B cell (primary cell): ENCODE results near the gene PLCB4. TPM values are rescaled to one million over a fixed set of nuclear protein-coding genes. Genes with fewer than 3 reads are reported as not detected.

ENCODE experiments used
- ATAC-seq: fragments of 200-7000 bp; cut with Tn5 transposase; one replicate; pipeline ENCODE4 v1.10.0; 2021; ENCODE audit warnings: low read depth, mild to moderate bottlenecking, moderate number of reproducible peaks, moderate library complexity
- CTCF ChIA-PET: fragments of 350-600 bp; sonication (Branson Sonifier 250); formaldehyde crosslinking; loops from one replicate; lab custom pipeline; 2021; ENCODE audit warnings: antibody characterized with exemption, inconsistent platforms; lab: Charles Lee
- POLR2A ChIA-PET: fragments of 350-600 bp; sonication (Branson Sonifier 250); formaldehyde crosslinking; loops from one replicate; lab custom pipeline; 2021; ENCODE audit warnings: antibody characterized with exemption; lab: Charles Lee
- DNase-seq: peaks from one replicate; pipeline ENCODE4 v3.0.0; 2013
- H2AFZ ChIP-seq: 2 replicates; pipeline ENCODE4 v1.6.1; 2012; ENCODE audit warnings: mild to moderate bottlenecking, low read depth, low read length; ENCODE audit not compliant: insufficient read depth, poor library complexity, severe bottlenecking
- H3K27ac ChIP-seq, 2 donors: 1 replicate in 1 of 2; 2 replicates in 1 of 2; pipeline ENCODE4 v1.5.1; 2012 to 2013; ENCODE audit warnings: low read length in 2 of 2, mild to moderate bottlenecking in 2 of 2, moderate library complexity in 1 of 2
- H3K27me3 ChIP-seq, 4 experiments: fragments of 200-600 bp in 1 of 4; sonication (generic) in 1 of 4; replicated peaks in 1 of 4; 1 replicate in 2 of 4; 2 replicates in 2 of 4; pipeline versions ENCODE4 v1.6.1 to v1.7.0; 2013 to 2016; ENCODE audit warnings: low read length in 3 of 4, mild to moderate bottlenecking in 2 of 4, mixed read lengths in 1 of 4, moderate library complexity in 1 of 4; ENCODE audit not compliant: insufficient read depth in 4 of 4, control insufficient read depth in 3 of 4; ENCODE audit errors: control extremely low read depth in 1 of 4
- H3K36me3 ChIP-seq, 2 experiments: replicated peaks in 1 of 2; 1 replicate in 1 of 2; 2 replicates in 1 of 2; pipeline versions ENCODE4 v1.6.1 to v1.7.1; 2013; ENCODE audit warnings: low read length in 1 of 2; ENCODE audit not compliant: insufficient read depth in 2 of 2, control insufficient read depth in 1 of 2; ENCODE audit errors: control extremely low read depth in 1 of 2, extremely low read depth in 1 of 2
- H3K4me1 ChIP-seq, 2 donors: fragments of 200-600 bp in 1 of 2; sonication (generic) in 1 of 2; 1 replicate in 1 of 2; 2 replicates in 1 of 2; pipeline versions ENCODE4 v1.5.1 to v1.6.1; 2013 to 2017; ENCODE audit warnings: low read length in 2 of 2; ENCODE audit not compliant: control insufficient read depth in 2 of 2, insufficient read depth in 2 of 2
- H3K4me2 ChIP-seq: replicated peaks from 2 replicates; pipeline ENCODE3; 2012; ENCODE audit warnings: mild to moderate bottlenecking, low read depth, low read length; ENCODE audit not compliant: poor library complexity, severe bottlenecking
- H3K4me3 ChIP-seq, 5 experiments: fragments of 200-600 bp in 1 of 5; sonication (generic) in 1 of 5; 1 replicate in 3 of 5; 2 replicates in 2 of 5; pipeline versions ENCODE4 v1.5.1 to v1.7.0; 2011 to 2016; ENCODE audit warnings: low read length in 4 of 5, mild to moderate bottlenecking in 4 of 5, low read depth in 2 of 5, control low read depth in 1 of 5, moderate library complexity in 1 of 5; ENCODE audit not compliant: insufficient read depth in 1 of 5; ENCODE audit errors: control extremely low read depth in 1 of 5, extremely low read depth in 1 of 5
- H3K79me2 ChIP-seq: fragments of 200-600 bp; sonication (generic); one replicate; pipeline ENCODE4 v1.6.0; 2016; ENCODE audit warnings: low read length; ENCODE audit not compliant: control insufficient read depth, insufficient read depth
- H3K9ac ChIP-seq: fragments of 200-600 bp; sonication (generic); 2 replicates; pipeline ENCODE4 v1.6.1; 2017; ENCODE audit warnings: mild to moderate bottlenecking, low read length, moderate library complexity
- H3K9me3 ChIP-seq, 3 donors: one replicate each; pipeline versions ENCODE4 v1.6.1 to v1.7.1; 2013; ENCODE audit warnings: low read length in 2 of 3; ENCODE audit not compliant: control insufficient read depth in 2 of 3, insufficient read depth in 1 of 3; ENCODE audit errors: control extremely low read depth in 1 of 3
- H4K20me1 ChIP-seq: 2 replicates; pipeline ENCODE4 v1.6.0; 2012; ENCODE audit warnings: mild to moderate bottlenecking, low read length; ENCODE audit not compliant: insufficient read depth, control insufficient read depth, poor library complexity, severe bottlenecking
- H3K27ac Mint-ChIP-seq: one replicate; pipeline ENCODE4 v1.8.0; 2021; ENCODE audit warnings: mixed read lengths
- H3K27me3 Mint-ChIP-seq: one replicate; pipeline ENCODE4 v1.8.0; 2021; ENCODE audit warnings: mixed read lengths
- H3K4me1 Mint-ChIP-seq: one replicate; pipeline ENCODE4 v1.8.0; 2021; ENCODE audit warnings: mixed read lengths
- H3K4me3 Mint-ChIP-seq: one replicate; pipeline ENCODE4 v1.8.0; 2021; ENCODE audit warnings: mixed read lengths
- H3K9me3 Mint-ChIP-seq: one replicate; pipeline ENCODE4 v1.8.0; 2022; ENCODE audit warnings: mixed read lengths; ENCODE audit not compliant: insufficient read depth
- CTCF ChIP-seq: fragments of 200-600 bp; IDR thresholded peaks from one replicate; pipeline ENCODE4 v1.8.0; 2022; ENCODE audit warnings: antibody characterized with exemption, mild to moderate bottlenecking
- EZH2 ChIP-seq: IDR thresholded peaks from 2 replicates; pipeline ENCODE4 v1.6.1; 2012; ENCODE audit warnings: borderline replicate concordance, low read depth, mild to moderate bottlenecking, moderate library complexity, low read length; ENCODE audit not compliant: insufficient read depth, poor library complexity, severe bottlenecking
- WGBS: methylation state at CpG from one replicate; pipeline ENCODE4 v1.1.5; 2013; ENCODE audit warnings: missing lambda C conversion rate; ENCODE audit not compliant: insufficient coverage; 5-methylcytosine and 5-hydroxymethylcytosine counted together
- intact Hi-C: fragments of 100-400 bp; cut with micrococcal nuclease; formaldehyde crosslinking; loops from one replicate; pipeline ENCODE4 v1.10.0; 2022
- polyA plus RNA-seq: library from polyadenylated mRNA; depleted of rRNA; stranded (reverse); fragments of >200 nt; gene quantifications from 2 replicates; pipeline ENCODE4 v1.2.3, GENCODE V29; 2012
- total RNA-seq, 2 donors: library from RNA; stranded (reverse); fragments of 120-200 nt in 1 of 2; gene quantifications; 1 replicate in 1 of 2; 2 replicates in 1 of 2; pipeline versions ENCODE4 v1.2.3 to v1.2.4, GENCODE V29; 2013 to 2022

PLCB4 gene
- total and polyA plus RNA-seq, 2 donors (not counting 1 experiment from before 2014, with no cell fraction given): not detected

GRCh38 chr20:9467995-9468394, 399.1 kb downstream of the PLCB4 start:
- H3K9ac ChIP-seq: no peak overlapping the region
- peaks cover 6% of the 10 kb centered on the region for H3K9me3 Mint-ChIP-seq
- no peak overlapping the region for H3K4me3 ChIP-seq
- H4K20me1 ChIP-seq: no peaks in the 10 kb centered on the region
- POLR2A ChIA-PET: no interaction called here
- H3K27me3 Mint-ChIP-seq: no peaks in the 10 kb centered on the region
- H3K27ac ChIP-seq: no peak overlapping the region
- no peak overlapping the region for H3K4me2 ChIP-seq
- TF ChIP-seq EZH2 (no peak), CTCF (peak; percentile 31)
- CTCF ChIA-PET: interaction anchor here (0.8 kb wide), 1 partner anchor 15 kb away, joined by 3 read pairs; no protein-coding TSS in a partner anchor
- no peaks in the 10 kb centered on the region for H3K36me3 ChIP-seq
- ATAC-seq: no peak
- H3K79me2 ChIP-seq: no peaks in the 10 kb centered on the region
- no peak overlapping the region for H3K27ac Mint-ChIP-seq
- WGBS: no CpG with 5 or more reads among the region's 3 CpGs
- no peaks in the 10 kb centered on the region for H3K27me3 ChIP-seq
- no peak overlapping the region for H3K4me3 Mint-ChIP-seq
- no peaks in the 10 kb centered on the region for H3K4me1 ChIP-seq
- intact Hi-C loops: no loop called here
- DNase-seq: peak; percentile 6
- no peaks in the 10 kb centered on the region for H3K9me3 ChIP-seq
- no peak overlapping the region for H2AFZ ChIP-seq
- H3K4me1 Mint-ChIP-seq: no peaks in the 10 kb centered on the region

GRCh38 chr20:9474835-9475415, 406.0 kb downstream of the PLCB4 start:
- Histone ChIP-seq H3K4me1 (no peaks in the 10 kb centered on the region), H3K27me3 (no peaks in the 10 kb centered on the region), H3K27ac (no peak overlapping the region), H3K4me2 (no peak overlapping the region), H2AFZ (no peak overlapping the region), H4K20me1 (no peaks in the 10 kb centered on the region), H3K4me3 (no peak overlapping the region), H3K36me3 (no peaks in the 10 kb centered on the region), H3K9ac (no peak overlapping the region), H3K9me3 (no peaks in the 10 kb centered on the region), H3K79me2 (no peaks in the 10 kb centered on the region)
- intact Hi-C loops: no loop called here
- no peak for DNase-seq
- no peak overlapping the region for H3K27ac Mint-ChIP-seq
- CTCF ChIA-PET: no interaction called here
- no peaks in the 10 kb centered on the region for H3K4me1 Mint-ChIP-seq
- no peak overlapping the region for H3K4me3 Mint-ChIP-seq
- POLR2A ChIA-PET: no interaction called here
- no CpG with 5 or more reads among the region's 2 CpGs for WGBS
- no peak for TF ChIP-seq CTCF
- no peak for TF ChIP-seq EZH2
- ATAC-seq: no peak
- H3K9me3 Mint-ChIP-seq: no peaks in the 10 kb centered on the region
- no peaks in the 10 kb centered on the region for H3K27me3 Mint-ChIP-seq
